ENCODE data around the gene HCK.
A peak's percentile ranks its signal among the peaks of the same experiment; 100 is the strongest.
"Not testable (repeated sequence)": the region's sequence is repeated elsewhere in the genome, so short reads cannot be mapped to it uniquely, and the experiment has no call there.

The HCK gene

DNA sequence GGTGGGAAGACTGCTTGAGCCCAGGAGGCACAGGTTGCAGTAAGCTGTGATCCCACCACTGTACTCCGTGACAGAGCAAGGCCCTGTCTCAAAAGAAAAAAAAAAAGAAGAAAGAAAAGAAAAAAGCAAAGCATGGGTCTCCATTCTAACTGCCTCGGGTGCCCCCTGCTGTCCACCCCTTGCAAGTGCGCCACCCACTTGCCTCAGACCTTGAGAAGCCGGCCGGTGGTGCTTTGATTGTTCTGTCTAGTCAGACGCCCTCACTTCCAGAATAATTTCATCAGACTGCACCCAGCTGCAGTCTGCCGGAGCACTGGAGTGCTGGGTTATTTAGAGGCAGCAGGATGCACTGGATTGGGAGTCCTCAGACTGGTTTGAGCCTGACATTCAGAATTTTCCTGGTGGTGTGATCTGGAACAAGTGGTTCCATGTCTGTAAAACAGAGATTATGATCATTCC, 39.9 kb downstream of the HCK start:
- DNase-seq (ENCODE audit: low read depth in 2 of 2), result peak; percentile 56 to 77

GRCh38 chr20:32098786-32099185, 46.7 kb downstream of the HCK start:
- DNase-seq (ENCODE audit: low read depth in 2 of 2), result no peak

DNA sequence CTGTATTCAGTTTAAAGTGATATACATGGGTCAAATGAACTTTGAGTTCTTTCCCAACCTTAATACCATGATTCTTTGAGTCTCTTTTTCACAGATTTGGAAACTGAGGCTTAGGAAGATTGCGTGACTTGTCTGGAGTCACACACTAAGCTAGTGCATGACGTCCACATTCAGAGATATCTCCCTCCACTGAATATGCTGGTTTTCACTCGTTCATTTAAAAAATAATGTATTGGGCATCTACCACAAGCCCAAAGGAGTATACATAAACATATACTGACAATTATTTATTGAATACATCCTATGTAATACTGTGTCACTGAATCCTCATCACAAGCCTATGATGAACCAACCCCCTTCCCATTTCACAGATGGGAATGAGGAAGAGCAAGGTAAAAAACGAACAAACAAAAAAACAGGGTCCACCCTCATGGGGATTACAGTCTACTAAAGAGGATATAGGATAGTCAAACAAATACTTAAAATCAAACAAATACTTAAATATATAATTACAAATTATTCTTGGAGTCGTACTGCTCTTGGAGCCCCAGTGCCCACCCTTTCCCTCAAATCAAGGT, 56.9 kb downstream of the HCK start:
- DNase-seq (ENCODE audit: low read depth in 2 of 2), result no peak

DNA sequence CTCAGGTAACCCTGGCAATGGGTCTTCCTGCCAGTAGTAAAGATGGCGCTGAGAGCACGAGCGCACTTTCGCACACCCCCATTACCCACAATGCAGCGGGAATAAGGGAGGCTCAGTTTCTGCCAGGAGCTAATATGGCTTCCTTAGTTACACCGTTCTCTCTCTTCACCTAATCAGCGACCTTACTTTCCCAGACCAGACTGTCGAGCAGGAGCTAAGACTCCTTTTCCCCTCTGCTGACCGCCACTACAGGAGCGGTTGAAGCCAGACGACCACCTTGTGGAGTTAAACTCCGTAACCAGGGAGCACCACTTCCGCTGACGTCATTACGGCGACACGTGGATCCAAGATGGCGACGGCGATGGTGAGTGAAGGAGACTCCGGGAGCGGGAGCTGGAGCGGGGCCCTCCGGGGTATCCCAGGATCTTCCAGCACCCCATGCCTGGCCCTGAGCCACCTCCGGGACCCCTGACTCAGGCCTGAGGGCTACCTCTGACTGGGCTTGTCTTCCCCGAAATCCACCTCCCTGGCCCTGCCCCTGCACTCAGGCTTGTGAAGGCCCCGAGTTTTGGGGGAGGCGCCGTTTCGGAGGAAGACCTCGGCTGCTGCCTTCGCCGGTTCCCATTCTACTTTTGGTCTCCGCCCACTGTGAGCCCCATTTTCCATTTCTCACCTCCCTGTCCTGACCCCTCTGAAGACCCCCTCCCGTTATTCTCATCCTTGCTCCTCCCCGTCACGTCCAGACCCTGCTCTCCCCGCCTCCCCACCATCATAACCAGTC, 57.5 kb downstream of the HCK start, which contains the start of gene TM9SF4:
Gene TM9SF4 (plus strand): TSS at position 323 of the 781 bp plus-strand sequence. CDS start 27 bp downstream, at position 350.
- peak; percentile 81 to 86 for DNase-seq (ENCODE audit: low read depth in 2 of 2)

DNA sequence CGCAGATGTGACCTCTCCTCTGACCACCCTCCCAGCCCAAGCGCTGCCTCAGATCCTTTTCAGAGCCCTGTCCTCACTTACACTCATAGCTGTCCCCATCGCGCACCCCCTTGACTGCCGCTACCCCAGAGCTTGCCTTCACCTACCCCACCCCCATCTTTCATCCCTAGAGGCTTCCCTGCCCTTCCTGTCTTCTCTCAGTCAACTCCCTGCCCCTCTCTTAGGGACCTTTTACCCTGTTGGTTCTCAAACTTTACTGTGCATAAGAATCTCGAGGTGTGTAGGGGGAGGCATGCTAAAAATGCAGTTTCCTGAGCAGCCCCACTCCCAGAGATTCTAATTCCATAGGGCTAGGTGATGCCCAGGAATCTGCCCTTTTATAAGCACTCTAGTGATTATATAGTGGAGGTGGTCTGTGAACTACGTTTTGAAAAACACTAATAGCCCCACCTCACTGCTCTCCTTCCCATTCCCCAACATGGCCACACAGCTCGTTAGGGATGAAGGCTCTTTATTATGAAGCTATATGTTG, 58.2 kb downstream of the HCK start:
- DNase-seq (ENCODE audit: low read depth in 2 of 2), result no peak

DNA sequence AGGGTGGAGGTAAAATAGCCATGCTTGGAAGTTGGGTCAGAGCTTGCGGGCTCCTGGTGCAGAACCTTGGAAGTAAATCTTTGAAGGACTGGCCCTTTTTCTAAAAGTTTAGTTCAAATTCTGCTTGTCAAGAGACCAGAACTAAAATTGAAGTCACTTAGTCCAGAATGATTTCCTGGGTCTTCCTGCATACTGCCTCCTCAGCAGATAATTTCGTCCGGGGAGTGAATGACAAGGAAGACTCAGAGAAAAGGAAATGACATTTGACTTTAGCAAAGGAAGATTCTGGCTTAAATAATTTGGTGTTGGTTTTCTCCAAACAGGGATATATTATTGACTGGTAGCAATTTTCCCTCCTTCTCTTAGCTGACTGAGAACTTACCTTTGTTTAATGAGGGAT, 58.7 kb downstream of the HCK start:
- no peak for DNase-seq (ENCODE audit: low read depth in 2 of 2)

DNA sequence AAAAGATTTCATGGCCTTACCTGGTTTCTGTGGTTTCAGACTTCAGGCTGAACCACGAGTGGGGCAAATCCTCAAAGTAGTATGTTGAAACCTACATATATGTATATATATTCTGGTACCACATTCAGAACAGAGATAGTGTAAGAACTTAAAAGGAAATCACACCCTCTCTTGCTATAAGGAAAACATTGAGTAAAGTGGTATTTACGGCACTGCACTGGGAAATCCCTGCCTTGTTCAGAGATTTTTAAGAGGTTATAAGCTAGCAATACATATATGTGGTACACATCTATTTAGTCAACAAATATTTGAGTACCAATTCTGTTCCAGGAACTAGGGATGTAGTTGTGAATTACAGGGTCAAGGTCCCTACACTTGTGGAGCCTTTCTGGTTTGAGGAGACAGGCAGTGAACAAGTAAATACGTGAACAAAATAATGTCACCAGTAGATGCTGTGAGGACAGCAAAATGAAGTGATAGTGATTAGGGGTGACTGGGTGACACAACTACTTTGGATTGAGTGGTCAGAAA, 59.2 kb downstream of the HCK start:
- DNase-seq (ENCODE audit: low read depth in 2 of 2), result no peak

DNA sequence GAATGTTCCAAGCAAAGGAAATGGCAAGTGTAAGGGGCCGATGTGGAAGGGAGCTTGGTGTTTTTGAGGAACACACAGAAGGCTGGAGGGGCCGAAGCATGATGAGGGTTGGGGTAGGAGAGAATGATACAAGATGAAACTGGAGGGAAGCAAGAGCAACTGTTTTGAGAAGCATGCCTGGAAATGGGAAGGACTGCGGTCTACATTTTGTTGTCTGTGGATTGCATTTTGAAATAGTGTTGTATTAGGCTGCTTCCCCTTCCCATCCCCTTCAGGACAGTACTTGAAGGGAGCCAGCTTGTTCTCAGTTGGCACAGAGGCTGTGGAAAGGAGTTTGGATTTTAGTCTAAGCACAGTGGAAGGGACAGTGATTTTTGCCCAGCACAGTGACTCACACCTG, 59.7 kb downstream of the HCK start:
- DNase-seq (ENCODE audit: low read depth in 2 of 2), result no peak

- no peak for DNase-seq (ENCODE audit: low read depth in 2 of 2)
Observed at GRCh38 chr20:32112841-32113240, 60.8 kb downstream of the HCK start.

GRCh38 chr20:32113591-32114260, 61.7 kb downstream of the HCK start:
- no peak for DNase-seq (ENCODE audit: low read depth in 2 of 2)

DNA sequence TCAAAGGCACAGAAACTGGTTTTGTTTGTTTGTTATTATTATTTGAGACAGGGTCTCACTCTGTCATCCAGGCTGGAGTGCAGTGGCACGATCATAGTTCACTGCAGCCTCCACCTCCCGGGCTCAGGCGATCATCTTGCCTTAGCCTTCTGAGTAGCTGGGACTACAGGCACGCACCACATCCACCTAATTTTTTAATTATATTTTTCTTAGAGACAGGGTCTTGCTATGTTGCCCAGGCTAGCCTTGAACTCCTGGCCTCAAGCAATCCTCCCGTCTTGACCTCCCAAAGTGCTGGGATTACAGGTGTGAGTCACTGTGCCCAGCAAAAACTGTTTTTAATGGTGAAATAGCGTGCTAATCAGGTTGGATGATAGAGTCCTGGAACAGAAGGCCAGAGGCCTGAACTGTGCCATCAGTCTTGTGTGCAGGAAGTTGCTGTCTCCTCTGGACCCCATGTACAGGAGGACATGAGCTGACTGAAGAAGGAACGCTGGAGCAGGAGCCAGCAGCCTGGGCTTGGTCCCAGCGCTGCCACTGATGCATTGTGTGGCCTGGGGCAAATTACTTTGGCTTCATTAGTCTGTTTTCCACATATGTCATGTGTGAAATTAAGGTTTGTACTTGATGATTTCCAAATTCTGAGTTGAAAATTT, 62.4 kb downstream of the HCK start:
- no peak for DNase-seq (ENCODE audit: low read depth in 2 of 2)

DNA sequence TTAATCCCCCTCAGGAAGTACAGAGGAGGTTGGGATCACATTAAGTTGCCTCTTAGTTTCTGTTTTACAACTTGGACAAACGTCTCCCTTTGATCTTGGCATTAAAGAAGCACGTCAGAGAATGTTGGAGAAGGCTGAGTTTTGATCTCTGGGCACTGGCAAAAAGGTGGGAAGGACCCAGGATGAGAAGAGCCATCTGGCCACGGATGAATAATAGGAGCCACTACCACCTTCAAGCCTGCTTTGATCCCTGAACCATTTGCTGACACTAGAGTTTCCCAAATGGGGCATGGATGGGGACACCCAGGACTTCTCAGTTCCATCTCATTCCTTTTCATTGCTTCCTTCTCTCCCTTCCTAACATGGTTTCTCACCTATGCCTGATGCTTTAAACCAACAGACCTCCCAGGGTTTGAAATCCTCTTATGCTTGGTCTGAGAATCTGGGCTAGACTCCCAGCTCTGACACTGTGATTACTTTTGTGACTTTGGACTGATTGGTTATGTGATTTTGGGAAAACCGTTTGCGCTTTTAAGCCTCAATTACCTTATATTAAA, 63.2 kb downstream of the HCK start:
- DNase-seq (ENCODE audit: low read depth in 2 of 2), result no peak

DNA sequence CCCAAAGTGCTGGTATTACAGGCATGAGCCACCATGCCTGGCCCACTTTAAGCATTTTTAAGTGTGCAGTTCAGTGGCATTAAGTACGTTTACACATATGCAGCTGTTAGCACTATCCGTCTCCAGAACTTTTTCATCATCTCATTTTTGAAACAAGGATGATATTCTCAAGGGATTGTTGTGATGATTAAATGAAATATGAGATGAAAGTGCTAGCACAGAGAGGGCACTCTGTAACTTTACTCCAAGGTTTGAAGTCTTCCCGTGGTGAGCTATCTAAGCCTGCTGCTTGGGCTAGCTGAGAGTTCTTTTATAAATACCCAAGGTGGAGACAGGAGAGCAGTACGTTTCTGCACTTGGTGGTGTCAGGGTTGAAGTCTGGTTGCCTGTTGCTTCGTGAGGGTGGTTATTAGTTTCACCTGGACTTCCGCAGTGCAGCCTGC, 64.1 kb downstream of the HCK start:
- DNase-seq (ENCODE audit: low read depth in 2 of 2), result no peak

- DNase-seq (ENCODE audit: low read depth in 2 of 2), result not testable (repeated sequence)
Observed at GRCh38 chr20:32116796-32117195, 64.8 kb downstream of the HCK start.

DNA sequence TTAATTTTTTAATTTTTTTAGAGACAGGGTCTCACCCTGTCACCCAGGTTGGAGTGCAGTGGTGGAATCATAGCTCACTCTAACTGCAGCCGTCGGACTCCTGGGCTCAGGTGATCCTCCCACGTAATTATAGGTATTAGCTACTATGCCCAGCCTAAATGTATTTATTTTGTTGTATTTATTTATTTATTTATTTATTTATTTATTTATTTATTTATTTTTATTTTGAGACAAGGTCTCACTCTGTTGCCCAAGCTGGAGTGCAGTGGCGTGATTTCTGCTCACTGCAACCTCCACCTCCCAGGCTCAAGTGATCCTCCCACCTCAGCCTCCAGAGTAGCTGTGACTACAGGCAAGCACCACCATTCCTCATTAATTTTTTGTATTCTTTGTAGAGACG, 66.4 kb downstream of the HCK start:
- DNase-seq (ENCODE audit: low read depth in 2 of 2), result not testable (repeated sequence)

GRCh38 chr20:32119734-32120133, 67.7 kb downstream of the HCK start:
- DNase-seq (ENCODE audit: low read depth in 2 of 2), result no peak

DNA sequence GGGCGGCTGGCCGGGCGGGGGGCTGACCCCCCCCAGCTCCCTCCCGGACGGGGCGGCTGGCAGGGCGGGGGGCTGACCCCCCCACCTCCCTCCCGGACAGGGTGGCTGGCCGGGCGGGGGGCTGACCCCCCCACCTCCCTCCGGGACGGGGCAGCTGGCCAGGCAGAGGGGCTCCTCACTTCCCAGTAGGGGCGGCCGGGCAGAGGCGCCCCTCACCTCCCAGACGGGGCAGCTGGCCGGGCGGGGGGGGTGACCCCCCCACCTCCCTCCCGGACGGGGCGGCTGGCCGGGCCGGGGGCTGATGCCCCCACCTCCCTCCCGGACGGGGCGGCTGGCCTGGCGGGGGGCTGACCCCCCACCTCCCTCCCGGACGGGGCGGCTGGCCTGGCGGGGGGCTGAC, 69.9 kb downstream of the HCK start:
- DNase-seq (ENCODE audit: low read depth in 2 of 2), result not testable (repeated sequence)

GRCh38 chr20:32123088-32123487, 71.0 kb downstream of the HCK start:
- no peak for DNase-seq (ENCODE audit: low read depth in 2 of 2)

DNA sequence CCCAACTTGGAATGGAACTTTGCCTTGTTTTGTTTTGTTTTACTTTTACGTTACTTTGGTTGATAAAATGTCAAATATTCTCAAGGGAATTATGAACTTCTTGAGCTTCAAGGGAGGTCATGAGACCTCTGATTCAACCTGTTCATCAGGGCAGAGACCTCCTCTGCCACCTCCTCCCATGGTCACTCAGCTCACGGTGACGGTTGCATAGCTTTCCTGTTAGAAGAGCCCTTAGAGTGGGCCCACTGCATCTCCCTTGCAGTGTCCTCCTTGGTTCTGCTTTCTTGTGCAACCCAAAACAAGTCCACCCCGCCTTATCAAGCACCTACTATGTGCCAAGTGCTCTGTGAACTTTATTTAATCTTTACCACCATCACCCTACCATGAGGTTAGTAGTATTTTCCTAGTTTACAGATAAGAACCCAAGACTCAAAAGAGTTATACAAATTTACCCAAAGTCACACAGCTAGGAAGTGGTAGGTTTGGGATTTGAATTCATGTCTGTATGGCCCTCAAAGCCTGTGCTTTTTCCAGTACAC, 72.9 kb downstream of the HCK start:
- no peak for DNase-seq (ENCODE audit: low read depth in 2 of 2)

GRCh38 chr20:32125506-32125905, 73.5 kb downstream of the HCK start:
- DNase-seq (ENCODE audit: low read depth in 2 of 2), result no peak

- no peak for DNase-seq (ENCODE audit: low read depth in 2 of 2)
Observed at GRCh38 chr20:32126919-32127318, 74.9 kb downstream of the HCK start.
